Keratinocyte (primary cell): ENCODE measurements around the gene DALRD3. TPM values are rescaled to one million over a fixed set of nuclear protein-coding genes. Genes with fewer than 3 reads are reported as not detected.

Experiments
- DNase-seq: peaks from one replicate; pipeline ENCODE4 v3.0.0-alpha.2; 2011; ENCODE audit warnings: low read depth, missing footprints, low spot score
- FAIRE-seq: peaks from 2 replicates; lab custom pipeline; 2011; peaks lifted over from hg19 to GRCh38; lab: Jason Lieb, UNC
- H2AFZ ChIP-seq: 2 replicates; pipeline ENCODE4 v1.6.0; 2012; ENCODE audit warnings: low read length, control low read depth, inconsistent platforms; ENCODE audit not compliant: control insufficient read depth
- H3K27ac ChIP-seq: 2 replicates; pipeline ENCODE4 v1.5.1; 2011; ENCODE audit warnings: low read length; ENCODE audit not compliant: control insufficient read depth, insufficient read depth
- H3K27me3 ChIP-seq: 3 replicates; pipeline ENCODE4 v1.6.0; 2011; ENCODE audit warnings: low read length; ENCODE audit not compliant: control insufficient read depth, insufficient read depth; ENCODE audit errors: extremely low read depth
- H3K36me3 ChIP-seq, 2 experiments: 2 replicates in 1 of 2; 3 replicates in 1 of 2; pipeline ENCODE4 v1.5.1; 2011; ENCODE audit warnings: low read length in 2 of 2, mild to moderate bottlenecking in 1 of 2; ENCODE audit not compliant: control insufficient read depth in 2 of 2, insufficient read depth in 2 of 2; ENCODE audit errors: extremely low read depth in 1 of 2
- H3K4me1 ChIP-seq: 3 replicates; pipeline ENCODE4 v1.5.1; 2011; ENCODE audit warnings: low read length; ENCODE audit not compliant: control insufficient read depth, insufficient read depth; ENCODE audit errors: extremely low read depth
- H3K4me2 ChIP-seq: 3 replicates; pipeline ENCODE4 v1.6.0; 2011; ENCODE audit warnings: low read depth, low read length; ENCODE audit not compliant: control insufficient read depth, insufficient read depth; ENCODE audit errors: extremely low read depth
- H3K4me3 ChIP-seq, 3 experiments: fragments of 200-600 bp in 1 of 3; sonication (generic) in 1 of 3; 2 replicates in 2 of 3; 3 replicates in 1 of 3; pipeline ENCODE4 v1.5.1; 2011 to 2016; ENCODE audit warnings: low read length in 3 of 3, mild to moderate bottlenecking in 3 of 3, control low read depth in 2 of 3, inconsistent platforms in 1 of 3, low read depth in 1 of 3, mixed read lengths in 1 of 3, mixed run types in 1 of 3, moderate library complexity in 1 of 3; ENCODE audit not compliant: control insufficient read depth in 2 of 3, insufficient read depth in 2 of 3; ENCODE audit errors: extremely low read depth in 1 of 3
- H3K79me2 ChIP-seq: 2 replicates; pipeline ENCODE4 v1.6.0; 2012; ENCODE audit warnings: low read length; ENCODE audit not compliant: control insufficient read depth, insufficient read depth
- H3K9ac ChIP-seq: 3 replicates; pipeline ENCODE4 v1.6.0; 2011; ENCODE audit warnings: low read length; ENCODE audit not compliant: control insufficient read depth, insufficient read depth; ENCODE audit errors: extremely low read depth
- H3K9me1 ChIP-seq: 3 replicates; pipeline ENCODE4 v1.6.0; 2011; ENCODE audit warnings: low read length; ENCODE audit not compliant: control insufficient read depth, insufficient read depth; ENCODE audit errors: extremely low read depth
- H3K9me3 ChIP-seq: 2 replicates; pipeline ENCODE4 v1.5.1; 2012; ENCODE audit warnings: low read depth, low read length; ENCODE audit not compliant: control insufficient read depth
- H4K20me1 ChIP-seq: 3 replicates; pipeline ENCODE4 v1.6.0; 2011; ENCODE audit warnings: low read length; ENCODE audit not compliant: control insufficient read depth, insufficient read depth; ENCODE audit errors: extremely low read depth
- EZH2 ChIP-seq: IDR thresholded peaks from one replicate; pipeline ENCODE4 v1.6.1; 2012; ENCODE audit warnings: inconsistent platforms, mild to moderate bottlenecking, low read length, moderate library complexity
- dilution Hi-C: fragments of 300-500 bp; cut with MboI; formaldehyde crosslinking; loops from one replicate; pipeline ENCODE4 v1.7.0; 2020; ENCODE audit warnings: low sequenced_read_pairs; ENCODE audit not compliant: extremely low pct_ligation_motif_present
- polyA plus RNA-seq, 5 experiments: library from polyadenylated mRNA; depleted of rRNA in 3 of 5; stranded (reverse) in 3 of 5; stranded (forward) in 1 of 5; unstranded in 1 of 5; fragments of >200 nt; gene quantifications; 1 replicate in 1 of 5; 2 replicates in 3 of 5; 3 replicates in 1 of 5; pipeline versions ENCODE4 v1.2.1 to v1.2.3, GENCODE V29; 2011 to 2012; ENCODE audit warnings: missing spikeins in 2 of 5, low read depth in 1 of 5, low replicate concordance in 1 of 5
- TF ChIP-seq, protein P1 (sequence below), 3 experiments: IDR thresholded peaks in 1 of 3; conservative IDR thresholded peaks in 1 of 3; optimal IDR thresholded peaks in 1 of 3; 2 replicates in 2 of 3; 3 replicates in 1 of 3; pipeline versions ENCODE3 to v1.5.1; 2011; ENCODE audit warnings: low read length in 3 of 3, mild to moderate bottlenecking in 3 of 3, moderate library complexity in 2 of 3, control low read depth in 1 of 3, inconsistent platforms in 1 of 3; ENCODE audit not compliant: insufficient read depth in 2 of 3; ENCODE audit errors: extremely low read depth in 1 of 3

Gene DALRD3
- polyA plus RNA-seq, 1 donor (not counting 4 experiments of a cell fraction or from before 2014, with no cell fraction given) = 33.7 TPM

DNA sequence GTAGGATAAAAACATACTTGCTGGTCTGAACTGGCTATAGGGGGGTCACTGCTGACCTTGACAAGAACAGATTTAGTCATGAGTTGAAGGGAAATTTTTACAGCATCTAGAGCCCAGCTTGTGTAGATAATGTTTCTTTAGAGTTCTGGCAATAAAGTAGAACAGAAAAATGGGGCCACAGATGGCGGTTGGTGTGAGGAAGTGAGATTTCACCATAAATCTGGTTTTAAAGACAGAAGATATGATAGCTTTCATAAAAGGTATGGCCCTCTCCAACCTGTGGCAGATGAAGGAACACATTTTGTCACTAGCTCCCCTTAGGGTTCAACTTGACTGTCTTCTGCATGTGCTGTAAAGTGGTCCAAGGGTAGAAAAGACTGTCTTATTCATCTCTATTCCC is 35.2 kb upstream of the DALRD3 start:
- DNase-seq (no peak), FAIRE-seq (no peak)
- no peak overlapping the region for H2AFZ ChIP-seq
- no peak overlapping the region for H3K4me2 ChIP-seq
- no peaks in the 10 kb centered on the region for H4K20me1 ChIP-seq
- no peaks in the 10 kb centered on the region for H3K4me1 ChIP-seq
- H3K36me3 ChIP-seq = peaks cover 21 to 33% of the 10 kb centered on the region in 2 experiments
- no peaks in the 10 kb centered on the region for H3K9me3 ChIP-seq
- no peaks in the 10 kb centered on the region for H3K27me3 ChIP-seq
- peaks cover 14% of the 10 kb centered on the region for H3K79me2 ChIP-seq
- no peak overlapping the region for H3K9ac ChIP-seq
- peaks cover 3% of the 10 kb centered on the region for H3K9me1 ChIP-seq
- no peak overlapping the region for H3K27ac ChIP-seq
- TF ChIP-seq EZH2 = no peak
- TF ChIP-seq, protein P1, sequence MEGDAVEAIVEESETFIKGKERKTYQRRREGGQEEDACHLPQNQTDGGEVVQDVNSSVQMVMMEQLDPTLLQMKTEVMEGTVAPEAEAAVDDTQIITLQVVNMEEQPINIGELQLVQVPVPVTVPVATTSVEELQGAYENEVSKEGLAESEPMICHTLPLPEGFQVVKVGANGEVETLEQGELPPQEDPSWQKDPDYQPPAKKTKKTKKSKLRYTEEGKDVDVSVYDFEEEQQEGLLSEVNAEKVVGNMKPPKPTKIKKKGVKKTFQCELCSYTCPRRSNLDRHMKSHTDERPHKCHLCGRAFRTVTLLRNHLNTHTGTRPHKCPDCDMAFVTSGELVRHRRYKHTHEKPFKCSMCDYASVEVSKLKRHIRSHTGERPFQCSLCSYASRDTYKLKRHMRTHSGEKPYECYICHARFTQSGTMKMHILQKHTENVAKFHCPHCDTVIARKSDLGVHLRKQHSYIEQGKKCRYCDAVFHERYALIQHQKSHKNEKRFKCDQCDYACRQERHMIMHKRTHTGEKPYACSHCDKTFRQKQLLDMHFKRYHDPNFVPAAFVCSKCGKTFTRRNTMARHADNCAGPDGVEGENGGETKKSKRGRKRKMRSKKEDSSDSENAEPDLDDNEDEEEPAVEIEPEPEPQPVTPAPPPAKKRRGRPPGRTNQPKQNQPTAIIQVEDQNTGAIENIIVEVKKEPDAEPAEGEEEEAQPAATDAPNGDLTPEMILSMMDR (optimal IDR thresholded peaks at IDR 0.05 in 1 of 3, IDR thresholded peaks at IDR 0.05 in 1 of 3, conservative IDR thresholded peaks at IDR 0.05 in 1 of 3; ENCODE audit: extremely low read depth in 1 of 3, insufficient read depth in 2 of 3, low read length in 3 of 3) = no peak
- H3K4me3 ChIP-seq = no peak overlapping the region
- dilution Hi-C loops = no loop called here

DNA sequence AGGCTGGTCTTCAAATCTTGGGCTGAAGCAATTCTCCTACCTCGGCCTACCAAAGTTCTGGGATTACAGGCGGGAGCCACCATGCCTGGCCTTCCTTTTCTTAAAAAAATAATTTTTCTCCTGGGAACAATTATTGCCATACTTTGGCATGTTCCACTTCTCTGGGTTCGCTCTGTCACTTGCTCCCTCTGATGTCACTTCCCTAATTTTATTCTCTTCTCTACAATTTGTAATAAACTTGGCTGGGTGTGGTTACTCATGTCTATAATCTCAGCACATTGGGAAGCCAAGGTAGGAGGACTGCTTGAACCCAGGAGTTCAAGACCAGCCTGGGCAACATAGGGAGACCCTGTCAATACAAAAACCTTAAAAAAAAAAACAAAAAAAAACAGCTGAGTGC is 16.9 kb upstream of the DALRD3 start:
- Histone ChIP-seq H3K9me1 (no peaks in the 10 kb centered on the region), H3K27ac (no peak overlapping the region), H3K9ac (no peak overlapping the region), H3K9me3 (no peaks in the 10 kb centered on the region), H3K4me1 (no peaks in the 10 kb centered on the region), H3K4me3 (no peak overlapping the region), H3K36me3 (peaks cover 26 to 41% of the 10 kb centered on the region in 2 experiments), H4K20me1 (no peaks in the 10 kb centered on the region), H3K79me2 (no peaks in the 10 kb centered on the region), H3K27me3 (no peaks in the 10 kb centered on the region), H3K4me2 (no peak overlapping the region), H2AFZ (no peak overlapping the region)
- TF ChIP-seq, protein P1 (optimal IDR thresholded peaks at IDR 0.05 in 1 of 3, IDR thresholded peaks at IDR 0.05 in 1 of 3, conservative IDR thresholded peaks at IDR 0.05 in 1 of 3; ENCODE audit: extremely low read depth in 1 of 3, insufficient read depth in 2 of 3, low read length in 3 of 3) = no peak
- TF ChIP-seq EZH2 = no peak
- dilution Hi-C loops = no loop called here
- no peak for DNase-seq
- no peak for FAIRE-seq
